ENCODE data around the gene BRWD1. TPM values are rescaled to one million over a fixed set of nuclear protein-coding genes. Genes with fewer than 3 reads are reported as not detected.

The BRWD1 gene
- polyA plus RNA-seq, 4 donors: 47.1 to 57.1 (median 50.2) TPM

DNA sequence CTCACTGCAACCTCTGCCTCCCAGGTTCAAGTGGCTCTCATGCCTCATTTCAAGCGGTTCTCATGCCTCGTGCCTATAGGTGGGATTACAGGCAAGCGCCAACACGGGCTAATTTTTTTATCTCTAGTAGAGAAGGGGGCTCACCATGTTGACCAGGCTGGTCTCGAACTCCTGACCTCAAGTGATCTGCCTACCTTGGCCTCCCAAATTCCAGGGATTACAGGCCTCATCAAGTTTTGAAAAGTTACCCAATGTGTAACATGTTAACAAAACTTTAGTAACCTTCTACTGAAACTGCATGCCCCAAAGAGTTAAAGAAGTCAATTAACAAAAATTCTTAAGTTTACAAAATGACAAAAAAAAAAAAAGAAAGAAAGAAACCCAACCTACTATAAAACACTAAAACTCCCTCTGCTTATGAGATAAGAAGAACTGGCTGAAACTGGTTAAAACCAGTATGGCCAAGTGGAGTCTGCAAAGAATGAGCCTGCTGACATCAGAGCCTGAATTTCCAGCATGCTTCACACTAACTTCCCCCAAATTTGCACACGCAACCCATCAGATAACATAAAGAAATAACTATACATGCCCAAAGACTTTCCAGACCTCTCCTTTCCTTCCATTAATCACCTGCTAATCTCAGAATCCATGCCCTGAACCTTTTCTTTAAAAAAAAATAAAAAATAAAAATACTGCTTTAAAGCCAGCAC, 104.7 kb downstream of the BRWD1 start:
- peak in 1 of 4 donors; percentile 7 for DNase-seq (ENCODE audit: low read depth in 4 of 4, low spot score in 3 of 4)

DNA sequence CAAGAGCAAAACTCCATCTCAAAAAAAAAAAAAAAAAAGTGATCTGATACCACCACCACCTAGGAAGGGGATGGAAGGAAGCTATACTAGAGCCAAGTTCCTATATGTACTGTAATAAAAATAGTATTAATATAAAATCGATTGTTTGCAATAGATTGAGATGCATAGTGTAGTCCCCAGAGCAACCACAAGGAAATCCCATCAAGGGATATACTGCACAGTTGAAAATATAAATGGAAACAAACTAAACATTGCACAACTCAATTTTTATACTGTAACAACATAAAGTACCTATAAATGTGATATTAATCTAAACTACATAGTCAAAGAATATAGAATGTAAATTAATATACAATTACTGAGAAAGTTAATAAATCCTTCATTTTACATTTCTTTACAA, 109.3 kb downstream of the BRWD1 start:
- no peak for DNase-seq (ENCODE audit: low read depth in 4 of 4, low spot score in 3 of 4)

DNA sequence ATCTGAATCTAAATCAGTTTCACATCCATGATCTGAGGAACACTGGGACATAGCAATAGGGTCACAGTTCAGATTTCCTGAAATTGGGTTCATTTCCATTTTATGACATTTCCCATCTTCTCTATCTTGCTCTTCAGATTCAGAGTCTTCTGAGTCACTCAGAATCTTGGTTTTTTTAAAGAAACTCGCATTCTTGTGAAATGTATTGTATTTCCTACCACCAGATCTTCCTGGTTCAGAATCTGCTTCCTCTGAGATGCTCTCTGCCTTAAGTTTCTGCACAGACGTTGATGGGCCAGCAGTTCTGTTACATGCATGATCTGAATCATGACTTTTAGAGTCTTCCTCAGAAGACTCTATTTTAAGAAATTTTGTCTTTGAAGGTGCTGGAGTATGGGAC, 114.6 kb downstream of the BRWD1 start:
- DNase-seq (ENCODE audit: low read depth in 4 of 4, low spot score in 3 of 4): no peak

DNA sequence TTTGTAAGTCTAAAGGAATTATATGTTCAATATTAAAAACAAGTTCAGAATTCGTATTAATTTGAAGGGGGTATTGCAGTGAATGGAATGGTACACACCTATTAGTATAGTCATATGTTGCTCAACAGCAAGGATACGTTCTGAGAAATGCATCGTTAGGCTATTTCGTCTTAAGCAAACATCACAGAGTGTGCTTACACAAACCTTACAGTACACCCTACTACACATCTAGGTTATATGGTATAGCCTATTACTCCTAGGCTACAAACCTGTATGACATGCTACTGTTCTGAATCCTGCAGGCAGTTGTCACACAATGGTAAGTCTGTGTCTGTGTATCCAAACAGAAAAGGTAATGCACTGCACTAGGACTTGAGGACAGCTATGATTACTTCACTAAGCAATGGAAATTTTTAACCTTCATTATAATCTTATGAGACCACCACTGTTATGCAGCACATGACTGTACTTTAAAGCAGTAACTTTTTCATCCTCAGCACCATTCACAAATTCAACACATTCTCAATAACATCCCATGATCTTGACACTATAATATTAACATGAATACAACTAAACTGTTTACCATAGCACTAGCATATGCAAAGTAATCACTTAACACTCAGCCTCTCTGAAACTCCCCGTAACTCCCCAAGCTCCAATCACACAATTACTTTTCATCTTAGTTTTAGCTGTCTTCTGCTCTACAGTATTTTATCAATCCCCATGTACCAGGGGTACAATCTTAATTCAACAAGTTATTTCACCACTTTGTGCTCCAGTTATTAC, 115.8 kb downstream of the BRWD1 start:
- no peak for DNase-seq (ENCODE audit: low read depth in 4 of 4, low spot score in 3 of 4)

DNA sequence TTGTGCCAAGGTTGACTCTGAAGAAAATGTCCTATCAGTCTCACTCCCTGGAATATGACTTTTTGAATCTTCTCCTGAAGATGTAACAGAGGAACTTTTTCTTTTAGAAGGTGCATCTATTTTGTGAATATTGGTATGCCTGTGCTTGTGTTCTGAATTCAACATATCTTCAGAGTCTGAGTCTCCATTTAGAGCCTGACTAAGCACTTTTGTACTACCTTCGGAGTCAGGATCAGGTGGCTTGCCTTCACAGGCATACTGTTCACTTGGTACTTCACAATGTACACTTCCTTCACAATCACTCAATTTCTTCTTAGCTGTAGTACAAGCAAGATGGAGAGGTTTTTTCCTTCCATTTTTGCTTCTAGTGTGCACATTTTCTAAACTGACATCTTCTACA, 116.6 kb downstream of the BRWD1 start:
- no peak for DNase-seq (ENCODE audit: low read depth in 4 of 4, low spot score in 3 of 4)

DNA sequence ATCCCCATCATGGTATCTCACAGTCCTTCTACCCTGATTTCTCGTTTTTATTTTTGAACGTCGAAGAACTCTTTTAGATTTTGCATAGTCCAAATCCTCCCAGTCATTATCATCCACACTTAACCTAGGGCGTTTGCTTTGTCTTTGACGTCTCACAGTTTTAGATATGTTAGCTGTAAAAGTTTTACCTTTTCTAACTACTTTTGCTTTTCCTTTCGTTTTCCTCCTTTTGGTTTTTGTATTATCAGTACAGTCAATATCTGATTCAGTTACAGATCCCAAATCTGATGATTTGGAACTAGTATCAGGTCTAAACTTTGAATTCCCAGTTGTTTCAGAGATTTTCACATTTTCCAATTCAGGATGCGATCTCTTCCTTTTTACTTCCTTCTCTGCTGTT, 117.1 kb downstream of the BRWD1 start:
- DNase-seq (ENCODE audit: low read depth in 4 of 4, low spot score in 3 of 4): no peak

DNA sequence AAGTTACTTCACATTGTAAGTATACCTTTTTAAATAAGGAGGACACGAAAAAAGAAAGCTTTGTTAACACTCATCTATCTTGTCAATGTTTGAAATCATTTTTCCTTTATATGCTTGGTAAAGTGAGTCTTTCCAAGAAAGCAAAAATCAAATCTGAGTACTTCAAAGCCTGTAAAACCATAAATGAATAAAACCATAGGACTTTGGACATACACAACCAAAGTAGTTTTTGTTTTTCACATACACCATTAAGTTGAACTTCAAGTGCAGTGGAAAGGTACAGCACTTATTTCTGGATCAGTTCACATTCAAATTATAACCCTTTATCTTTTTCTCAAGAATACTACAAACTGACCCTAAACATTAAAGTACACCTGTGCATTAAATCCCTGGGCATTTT, 120.1 kb downstream of the BRWD1 start:
- DNase-seq (ENCODE audit: low read depth in 4 of 4, low spot score in 3 of 4): no peak

DNA sequence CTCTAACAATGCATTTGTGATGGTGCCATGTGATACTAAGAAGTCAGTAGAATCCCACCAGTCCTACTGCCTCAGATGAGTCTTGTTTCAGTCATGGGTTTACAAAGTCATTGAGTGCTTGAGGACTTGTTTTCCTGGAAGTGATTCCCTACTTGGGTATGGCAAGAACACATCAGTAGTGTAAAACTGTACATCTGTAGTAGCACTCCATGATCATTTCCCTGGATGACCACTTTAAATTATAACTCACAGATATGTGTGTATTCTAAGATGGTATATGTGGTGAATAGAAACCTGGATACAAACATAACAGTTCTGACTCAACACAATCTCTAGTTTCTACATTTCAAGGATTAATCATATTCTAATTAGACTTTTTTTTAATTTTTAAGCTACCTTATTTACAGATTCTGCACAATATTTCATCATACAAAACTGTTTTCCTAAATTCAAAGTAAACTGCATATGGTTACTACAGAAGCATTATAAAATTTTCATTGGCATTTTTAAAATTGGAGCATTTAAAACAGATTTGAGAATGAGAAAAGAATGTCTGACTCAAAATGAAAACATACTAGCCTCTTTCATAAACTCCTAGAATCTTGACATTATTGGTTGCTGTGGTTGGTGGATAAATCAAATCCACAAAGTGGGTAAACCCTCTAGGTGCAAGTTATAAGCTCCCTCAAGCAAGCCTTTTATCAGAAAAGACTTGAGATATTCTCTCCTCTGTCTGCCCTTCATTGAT, 123.4 kb downstream of the BRWD1 start:
- DNase-seq (ENCODE audit: low read depth in 4 of 4, low spot score in 3 of 4): no peak

DNA sequence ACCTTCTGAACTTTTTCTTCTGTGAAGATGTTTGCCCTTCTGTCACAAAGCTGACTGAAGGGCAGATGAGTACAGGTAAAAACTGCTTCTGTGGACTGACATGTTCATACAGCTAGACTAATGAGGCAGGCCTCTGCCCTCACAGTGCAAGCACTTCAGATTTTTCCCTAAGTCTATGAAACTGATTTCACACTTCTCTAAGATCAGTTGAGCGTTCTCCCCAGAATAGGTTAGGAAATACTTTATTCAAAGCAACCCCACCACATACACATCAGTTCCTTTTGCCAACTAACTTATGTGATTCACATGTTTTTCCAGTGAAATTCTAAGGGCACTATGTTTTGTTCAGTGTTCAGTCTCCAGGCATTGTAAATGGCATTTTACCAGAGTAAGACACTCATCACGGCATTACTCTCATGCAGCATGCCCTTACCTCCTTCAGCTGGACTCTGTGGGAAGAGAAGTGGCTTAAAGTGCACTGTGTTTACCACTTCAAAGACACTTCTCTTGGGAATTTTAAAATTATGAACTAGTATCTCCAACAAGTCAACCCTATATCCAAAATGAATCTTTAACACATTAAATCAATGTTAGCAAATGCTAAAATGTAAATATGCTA, 124.8 kb downstream of the BRWD1 start:
- no peak for DNase-seq (ENCODE audit: low read depth in 4 of 4, low spot score in 3 of 4)

DNA sequence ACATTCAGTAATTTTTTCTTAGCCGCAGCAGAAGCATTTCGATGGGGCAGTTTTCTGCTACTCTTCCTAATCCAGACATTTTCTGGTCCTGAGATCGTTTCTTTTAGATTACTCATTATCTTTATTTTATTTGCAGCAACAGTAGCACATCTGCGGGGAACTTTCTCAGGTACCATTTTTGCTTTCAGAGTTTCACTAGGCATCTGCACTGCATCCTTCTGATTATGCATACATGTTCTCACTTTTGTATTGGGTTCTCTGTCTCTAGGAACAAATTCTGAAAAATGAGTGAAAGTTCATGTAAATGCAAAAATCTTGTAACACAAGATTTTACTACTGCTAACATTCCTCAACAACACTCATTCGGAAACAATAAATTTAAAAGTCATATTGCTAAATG, 126.3 kb downstream of the BRWD1 start:
- no peak for DNase-seq (ENCODE audit: low read depth in 4 of 4, low spot score in 3 of 4)

DNA sequence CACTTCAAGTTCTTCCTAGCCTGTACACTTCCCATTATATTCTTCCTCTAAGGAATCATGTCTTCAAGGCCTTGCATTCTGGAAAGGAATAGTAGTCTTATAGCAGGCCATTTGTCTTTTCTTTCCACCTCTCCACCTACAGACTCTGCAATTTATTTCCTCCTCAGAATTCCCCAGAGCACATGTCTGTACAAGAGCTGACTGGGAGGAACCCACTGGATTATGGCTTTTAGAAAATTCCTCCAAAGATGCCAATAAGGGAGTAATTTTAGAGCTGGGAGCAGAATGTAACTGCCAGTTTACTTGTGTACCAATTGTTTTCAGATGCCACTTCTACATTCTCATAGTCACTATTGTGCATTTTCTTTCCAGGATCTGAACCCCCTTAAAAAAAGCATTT, 126.8 kb downstream of the BRWD1 start:
- no peak for DNase-seq (ENCODE audit: low read depth in 4 of 4, low spot score in 3 of 4)

DNA sequence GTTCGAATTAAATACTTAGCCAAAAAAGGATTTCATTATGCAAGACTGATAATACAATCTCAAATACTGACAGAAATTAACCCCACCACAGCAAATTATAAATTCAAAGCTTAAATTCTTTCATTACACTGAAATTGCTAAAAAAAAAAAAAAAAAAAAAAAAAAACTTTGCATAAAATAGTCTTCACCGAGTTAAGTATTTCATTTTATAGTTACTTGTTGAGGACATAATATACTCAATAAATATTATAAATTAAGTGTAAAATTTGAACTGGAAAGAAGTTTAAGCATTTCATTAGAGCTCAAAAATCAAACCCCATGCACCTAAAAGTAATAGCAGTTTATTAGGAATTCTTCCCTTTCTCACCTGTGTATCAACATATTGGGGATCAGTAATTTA, 128.3 kb downstream of the BRWD1 start:
- no peak for DNase-seq (ENCODE audit: low read depth in 4 of 4, low spot score in 3 of 4)

DNA sequence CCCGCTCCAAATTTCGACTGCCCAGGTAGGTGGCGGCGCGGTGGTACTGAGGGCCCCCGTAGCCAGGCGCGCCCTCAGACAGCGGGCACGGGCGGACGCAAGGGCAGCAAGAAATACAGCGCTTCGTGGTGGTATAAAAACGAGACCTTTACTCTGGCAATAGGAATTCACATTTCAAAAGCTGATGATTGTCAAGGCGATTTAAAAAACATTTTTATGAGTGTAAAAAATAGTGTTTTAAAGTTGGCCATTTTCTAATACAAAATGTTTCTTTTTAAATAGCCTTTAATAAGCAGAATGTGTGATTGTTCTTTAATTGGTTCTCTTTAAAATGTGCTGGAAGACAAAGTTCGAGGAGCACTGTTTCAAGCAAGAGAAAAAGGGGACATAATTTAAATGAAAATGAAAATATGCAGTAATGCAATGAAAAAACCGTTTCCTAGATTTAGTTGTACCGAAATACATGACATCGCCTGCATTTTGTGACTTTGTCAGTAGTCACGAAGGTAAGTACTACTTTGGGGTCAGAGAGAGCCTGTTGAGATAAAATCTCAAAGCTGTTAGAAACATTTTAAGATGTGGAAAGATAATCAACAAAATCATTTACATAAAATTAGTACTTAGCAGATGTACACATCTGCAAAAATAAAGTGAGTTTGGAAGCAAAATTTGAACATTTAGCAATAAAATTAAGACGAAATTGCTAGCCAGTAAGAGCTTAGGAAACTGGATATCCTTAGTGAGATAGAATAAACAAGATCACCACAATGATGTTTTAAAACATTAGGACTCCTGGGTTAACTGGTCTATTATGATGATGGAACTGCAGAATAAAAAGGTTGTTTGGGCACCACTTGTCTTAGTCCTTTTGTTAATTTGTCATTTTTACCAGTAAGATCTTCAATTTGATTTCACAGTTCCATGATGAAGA, 129.1 kb downstream of the BRWD1 start:
- DNase-seq (ENCODE audit: low read depth in 4 of 4, low spot score in 3 of 4): peak in 2 of 4 donors; percentile 12 to 18

DNA sequence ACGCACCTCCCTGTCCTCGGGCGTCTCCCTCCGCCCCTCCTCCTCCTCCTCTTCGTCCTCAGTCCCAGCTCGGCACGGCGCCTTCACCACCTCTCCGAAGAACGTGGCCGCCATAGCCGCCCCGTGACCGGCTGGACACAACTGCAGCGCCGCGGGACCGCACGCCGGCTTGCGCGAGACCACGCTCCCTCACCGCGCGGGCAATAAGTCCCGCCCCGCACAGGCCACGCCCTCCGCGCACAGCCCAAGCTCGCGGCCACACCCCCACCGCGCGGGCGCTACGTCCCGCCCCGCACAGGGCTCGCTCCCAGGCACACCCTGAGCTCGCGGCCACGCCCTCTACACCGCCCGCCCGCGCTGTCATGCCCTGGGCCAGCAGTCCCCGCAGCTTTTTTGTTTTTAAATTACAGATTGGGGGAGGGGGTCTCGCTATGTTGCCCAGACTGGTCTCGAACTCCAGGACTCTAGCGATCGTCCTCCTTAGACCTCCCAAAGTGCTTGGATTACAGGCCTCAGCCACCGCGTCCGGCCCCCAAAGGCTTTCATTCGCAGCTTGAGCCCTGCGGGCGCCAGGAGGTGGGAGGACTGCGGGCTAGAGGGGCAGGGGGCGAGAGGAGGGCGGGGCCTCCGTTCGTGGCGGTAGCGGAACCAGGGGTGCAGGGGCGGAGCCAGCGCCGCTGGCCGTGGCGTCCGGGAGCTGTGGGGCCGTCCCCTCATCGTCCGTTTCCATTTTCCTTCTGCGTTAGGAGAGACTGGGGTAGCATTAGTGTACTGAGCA, 130.0 kb downstream of the BRWD1 start, which contains the start of gene PSMG1:
Gene PSMG1 (minus strand): TSS at position 180 of the 778 bp plus-strand sequence. CDS start 66 bp downstream, at position 114.
- DNase-seq (ENCODE audit: low read depth in 4 of 4, low spot score in 3 of 4): peak; percentile 71 to 81 (median 80)

DNA sequence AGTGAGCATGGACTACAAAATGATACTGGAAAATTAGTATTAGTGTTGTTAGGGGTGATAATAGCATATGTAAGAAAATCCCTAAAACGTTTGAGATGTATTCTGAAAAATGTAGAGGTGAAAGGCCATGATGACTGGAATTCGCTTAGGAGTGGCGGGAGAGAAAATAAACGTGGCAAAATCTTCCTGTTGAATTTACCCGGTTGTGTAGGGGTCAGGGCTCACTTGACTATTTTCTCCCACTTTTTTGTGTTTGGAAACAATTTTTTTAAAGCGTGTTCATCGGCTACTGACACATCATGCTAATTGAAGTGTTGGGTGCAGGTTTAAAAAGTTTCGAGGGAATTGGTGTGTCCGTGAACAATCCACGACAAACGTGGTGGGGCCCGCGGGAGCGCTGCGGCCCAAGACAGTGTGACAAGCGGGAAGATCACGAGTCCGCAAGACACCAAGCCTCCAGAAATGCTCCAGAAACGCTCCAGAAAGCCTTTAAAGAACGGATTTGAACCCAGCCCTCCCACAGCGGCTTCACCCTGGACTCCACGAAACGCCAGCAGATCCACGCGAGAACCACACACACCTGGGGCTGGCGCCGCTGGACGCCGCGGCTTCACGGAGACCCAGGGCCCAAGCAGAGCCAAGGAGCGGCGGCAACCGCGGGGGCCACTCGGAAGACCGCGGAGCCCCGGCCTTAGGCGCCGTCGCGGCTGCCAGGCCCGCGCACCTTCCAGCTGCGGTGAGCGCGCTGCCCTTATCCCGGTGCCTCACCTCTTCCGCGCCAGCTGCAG, 130.8 kb downstream of the BRWD1 start:
- DNase-seq (ENCODE audit: low read depth in 4 of 4, low spot score in 3 of 4): peak in 2 of 4 donors; percentile 21 to 27

DNA sequence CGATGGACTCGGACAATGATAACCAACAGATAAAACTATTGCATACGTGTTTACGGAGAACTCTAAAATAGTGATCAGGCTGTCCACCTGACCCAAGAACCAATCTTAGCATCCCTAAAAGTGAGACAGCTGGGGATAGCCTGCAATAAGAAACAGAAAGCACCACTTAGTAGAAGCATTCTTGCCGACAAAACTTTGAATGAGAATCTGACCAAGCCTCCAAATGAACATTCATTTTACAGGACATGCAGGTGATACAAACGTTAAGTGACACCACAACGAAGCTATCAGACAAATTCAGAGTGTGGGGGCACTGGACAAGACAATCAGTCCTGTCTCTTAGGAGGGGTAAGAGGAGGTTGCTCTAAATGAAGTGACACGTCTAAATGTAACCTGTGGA, 131.4 kb downstream of the BRWD1 start:
- DNase-seq (ENCODE audit: low read depth in 4 of 4, low spot score in 3 of 4): no peak

DNA sequence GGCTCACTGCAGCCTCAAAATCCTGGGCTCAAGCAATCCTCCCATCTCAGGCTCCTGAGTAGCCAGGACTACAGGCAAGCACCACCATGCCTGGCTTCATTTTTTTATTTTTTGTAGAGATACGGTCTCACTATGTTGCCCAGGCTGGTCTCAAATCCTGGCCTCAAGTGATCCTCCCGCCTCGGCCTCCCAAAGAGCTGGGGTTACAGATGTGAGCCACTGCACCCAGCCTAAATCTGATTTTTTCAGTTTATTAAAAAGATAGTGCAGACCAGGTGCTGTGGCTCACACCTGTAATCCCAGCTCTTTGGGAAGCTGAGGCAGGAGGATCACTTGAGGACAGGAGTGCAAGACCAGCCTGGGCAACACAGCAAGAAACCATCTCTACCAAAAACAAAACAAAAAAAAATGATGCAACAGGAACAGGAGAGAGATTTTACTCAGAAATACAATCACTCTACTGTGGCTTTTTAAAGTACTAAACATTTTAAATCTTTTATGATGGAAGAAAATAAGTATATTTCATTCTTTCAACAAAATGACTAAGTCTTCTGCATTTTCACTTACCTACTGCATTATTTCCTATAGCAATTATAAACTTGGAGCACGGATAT, 132.1 kb downstream of the BRWD1 start:
- DNase-seq (ENCODE audit: low read depth in 4 of 4, low spot score in 3 of 4): no peak

All from left renal pelvis (tissue), 4 donors.